Measurements from ENCODE around the gene COA3.

Gene COA3

GRCh38 chr17:42791948-42792347 lies 6.6 kb downstream of the COA3 start:
- Histone ChIP-seq H3K27me3 (peaks cover 0 to 30% of the 10 kb centered on the region in 2 donors), H3K36me3 (peaks cover 0 to 21% (median 4%) of the 10 kb centered on the region in 3 donors), H3K27ac (no peak overlapping the region), H3K4me1 (peaks cover 0 to 3% (median 2%) of the 10 kb centered on the region in 4 donors), H3K4me3 (no peak overlapping the region), H3K9me3 (no peaks in the 10 kb centered on the region)
- DNase-seq: no peak
- intact Hi-C loops (cut with DNase I; ENCODE audit: low total_unique reads): no loop called here
- TF ChIP-seq CTCF (IDR thresholded peaks at IDR 0.05): no peak

DNA sequence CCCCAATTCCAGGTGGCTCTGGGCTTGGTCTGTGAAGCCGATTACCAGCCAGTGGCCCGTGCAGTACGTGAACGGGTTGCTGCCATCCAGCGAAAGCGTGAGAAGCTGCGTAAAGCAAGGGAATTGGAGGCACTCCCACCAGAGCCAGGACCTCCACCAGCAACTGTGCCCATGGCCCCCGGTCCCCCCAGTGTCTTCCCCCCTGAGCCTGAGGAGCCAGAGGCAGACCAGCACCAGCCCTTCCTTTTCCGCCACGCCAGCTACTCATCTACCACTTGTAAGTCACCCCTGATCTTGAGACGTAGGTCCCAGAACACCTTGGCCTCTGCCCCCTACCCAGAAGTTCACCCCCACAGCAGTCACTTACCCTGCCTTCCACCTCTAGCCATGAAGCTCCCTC lies 11.2 kb downstream of the COA3 start:
- no peak for TF ChIP-seq CTCF (IDR thresholded peaks at IDR 0.05)
- H3K9me3 ChIP-seq: no peaks in the 10 kb centered on the region
- H3K4me3 ChIP-seq: no peak overlapping the region
- H3K36me3 ChIP-seq: no peaks in the 10 kb centered on the region
- no peak for DNase-seq
- peaks cover 0 to 22% (median 5%) of the 10 kb centered on the region in 4 donors for H3K4me1 ChIP-seq
- H3K27ac ChIP-seq: no peak overlapping the region
- H3K27me3 ChIP-seq: peaks cover 0 to 77% of the 10 kb centered on the region in 2 donors
- intact Hi-C loops (cut with DNase I; ENCODE audit: low total_unique reads): no loop called here

DNA sequence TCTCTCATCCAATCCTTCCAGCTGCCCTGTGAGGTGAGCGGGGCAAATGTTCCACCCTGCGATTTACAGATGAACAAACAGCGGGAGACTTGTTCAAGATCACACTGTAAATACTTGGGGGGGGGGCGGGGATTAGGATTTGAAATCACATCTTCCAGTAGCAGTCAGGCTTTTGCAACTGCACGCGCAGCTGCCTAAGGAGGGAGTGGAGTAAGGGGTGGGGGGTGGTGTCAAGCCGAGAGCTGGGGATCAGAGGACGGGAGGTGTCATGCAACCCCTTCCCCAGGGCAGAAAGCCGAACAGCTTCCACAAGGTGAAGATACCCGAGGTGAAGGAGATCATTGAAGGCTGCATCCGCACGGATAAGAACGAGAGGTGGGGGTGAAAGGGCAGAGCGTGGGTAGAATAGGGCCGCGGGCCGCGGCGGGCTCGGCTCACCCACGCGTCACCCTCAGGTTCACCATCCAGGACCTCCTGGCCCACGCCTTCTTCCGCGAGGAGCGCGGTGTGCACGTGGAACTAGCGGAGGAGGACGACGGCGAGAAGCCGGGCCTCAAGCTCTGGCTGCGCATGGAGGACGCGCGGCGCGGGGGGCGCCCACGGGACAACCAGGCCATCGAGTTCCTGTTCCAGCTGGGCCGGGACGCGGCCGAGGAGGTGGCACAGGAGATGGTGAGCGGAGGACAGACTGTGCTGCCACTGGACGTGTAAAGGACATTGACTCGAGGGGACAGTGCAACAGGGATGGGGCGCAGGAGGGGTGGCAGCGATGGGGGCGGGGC lies 13.5 kb downstream of the COA3 start:
- DNase-seq: no peak
- intact Hi-C loops (cut with DNase I; ENCODE audit: low total_unique reads): no loop called here
- Histone ChIP-seq H3K9me3 (no peaks in the 10 kb centered on the region), H3K36me3 (no peaks in the 10 kb centered on the region), H3K27ac (no peak overlapping the region), H3K4me3 (no peak overlapping the region), H3K27me3 (peaks cover 0 to 99% of the 10 kb centered on the region in 2 donors), H3K4me1 (peaks cover 0 to 41% (median 20%) of the 10 kb centered on the region in 4 donors)
- no peak for TF ChIP-seq CTCF (IDR thresholded peaks at IDR 0.05)

GRCh38 chr17:42784409-42784808 lies 14.1 kb downstream of the COA3 start:
- H3K27me3 ChIP-seq: peaks cover 0 to 96% of the 10 kb centered on the region in 2 donors
- peaks cover under 1 to 3% (median 2%) of the 10 kb centered on the region in 3 donors for H3K36me3 ChIP-seq
- H3K9me3 ChIP-seq: no peaks in the 10 kb centered on the region
- no peak for DNase-seq
- H3K4me1 ChIP-seq: peaks cover 0 to 43% (median 22%) of the 10 kb centered on the region in 4 donors
- intact Hi-C loops (cut with DNase I; ENCODE audit: low total_unique reads): no loop called here
- TF ChIP-seq CTCF (IDR thresholded peaks at IDR 0.05): no peak
- H3K4me3 ChIP-seq: no peak overlapping the region
- H3K27ac ChIP-seq: no peak overlapping the region

DNA sequence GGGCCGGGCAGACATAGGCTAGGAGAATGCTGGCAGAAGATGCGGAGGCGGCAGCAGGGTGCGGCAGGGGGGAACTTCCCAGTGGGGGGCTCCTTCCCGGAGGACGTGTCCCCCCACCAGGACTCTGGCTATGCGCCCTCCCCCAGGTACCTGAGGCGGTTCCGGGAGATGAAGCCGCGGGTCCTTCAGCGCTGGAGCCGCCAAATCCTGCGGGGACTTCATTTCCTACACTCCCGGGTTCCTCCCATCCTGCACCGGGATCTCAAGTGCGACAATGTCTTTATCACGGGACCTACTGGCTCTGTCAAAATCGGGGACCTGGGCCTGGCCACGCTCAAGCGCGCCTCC lies 14.7 kb downstream of the COA3 start:
- intact Hi-C loops (cut with DNase I; ENCODE audit: low total_unique reads): no loop called here
- Histone ChIP-seq H3K9me3 (no peaks in the 10 kb centered on the region), H3K27ac (no peak overlapping the region), H3K36me3 (peaks cover 7 to 10% (median 9%) of the 10 kb centered on the region in 3 donors), H3K4me3 (no peak overlapping the region), H3K27me3 (peaks cover 0 to 90% of the 10 kb centered on the region in 2 donors), H3K4me1 (peaks cover 0 to 43% (median 22%) of the 10 kb centered on the region in 4 donors)
- TF ChIP-seq CTCF (IDR thresholded peaks at IDR 0.05): no peak
- no peak for DNase-seq
